GM23248 (cell line): ENCODE measurements around the gene COL27A1. TPM values are rescaled to one million over a fixed set of nuclear protein-coding genes. Genes with fewer than 3 reads are reported as not detected.
A peak's percentile ranks its signal among the peaks of the same experiment; 100 is the strongest.

Experiments
- DNase-seq: peaks from one replicate; pipeline ENCODE4 v3.0.0-alpha.2; 2015
- H2AFZ ChIP-seq: fragments of 200-600 bp; sonication (generic); 2 replicates; pipeline ENCODE4 v1.6.1; 2016; ENCODE audit warnings: antibody characterized with exemption
- H3F3A ChIP-seq: fragments of 200-600 bp; sonication (generic); 2 replicates; pipeline ENCODE4 v1.6.1; 2016; ENCODE audit warnings: mild to moderate bottlenecking, antibody characterized with exemption, mixed run types; ENCODE audit not compliant: insufficient read depth
- H3K27ac ChIP-seq: fragments of 200-600 bp; sonication (generic); 2 replicates; pipeline ENCODE4 v1.5.1; 2016; ENCODE audit warnings: mild to moderate bottlenecking
- H3K27me3 ChIP-seq: fragments of 200-600 bp; sonication (generic); replicated peaks from 2 replicates; pipeline ENCODE4 v1.6.1; 2016; ENCODE audit warnings: mild to moderate bottlenecking; ENCODE audit not compliant: insufficient read depth
- H3K36me3 ChIP-seq: fragments of 200-600 bp; sonication (generic); 2 replicates; pipeline ENCODE4 v1.6.1; 2016; ENCODE audit warnings: low read depth, mild to moderate bottlenecking
- H3K4me1 ChIP-seq: fragments of 200-600 bp; sonication (generic); 2 replicates; pipeline ENCODE4 v1.6.1; 2016; ENCODE audit warnings: mild to moderate bottlenecking; ENCODE audit not compliant: insufficient read depth
- H3K4me2 ChIP-seq: fragments of 200-600 bp; sonication (generic); one replicate; pipeline ENCODE4 v1.6.1; 2016; ENCODE audit warnings: mild to moderate bottlenecking; ENCODE audit not compliant: unreplicated experiment
- H3K4me3 ChIP-seq: fragments of 200-600 bp; sonication (generic); 2 replicates; pipeline ENCODE4 v1.5.1; 2016; ENCODE audit warnings: mild to moderate bottlenecking
- H3K79me2 ChIP-seq: fragments of 200-600 bp; sonication (generic); 2 replicates; pipeline ENCODE4 v1.6.1; 2016; ENCODE audit warnings: mild to moderate bottlenecking; ENCODE audit not compliant: insufficient read depth
- H3K9ac ChIP-seq: fragments of 200-600 bp; sonication (generic); 2 replicates; pipeline ENCODE4 v1.6.1; 2016; ENCODE audit warnings: mild to moderate bottlenecking
- H3K9me2 ChIP-seq: fragments of 200-600 bp; sonication (generic); 2 replicates; pipeline ENCODE4 v1.6.1; 2016; ENCODE audit warnings: mixed run types, mild to moderate bottlenecking, moderate library complexity; ENCODE audit not compliant: insufficient read depth
- H3K9me3 ChIP-seq: fragments of 200-600 bp; sonication (generic); one replicate; pipeline ENCODE4 v1.6.1; 2017; ENCODE audit warnings: low read depth
- H4K20me1 ChIP-seq: fragments of 200-600 bp; sonication (generic); 2 replicates; pipeline ENCODE4 v1.6.0; 2016; ENCODE audit not compliant: insufficient read depth
- EZH2 ChIP-seq: fragments of 200-600 bp; sonication (generic); IDR thresholded peaks from 2 replicates; pipeline ENCODE4 v1.6.1; 2018; ENCODE audit warnings: antibody characterized with exemption, mild to moderate bottlenecking; ENCODE audit not compliant: insufficient read depth, poor library complexity, severe bottlenecking
- EZH2phosphoT487 ChIP-seq: fragments of 200-600 bp; sonication (generic); IDR thresholded peaks from 2 replicates; pipeline ENCODE4 v1.6.1; 2018; ENCODE audit warnings: antibody characterized with exemption, moderate library complexity, mild to moderate bottlenecking, low read depth; ENCODE audit not compliant: insufficient read depth
- WGBS, 2 experiments: methylation state at CpG; one replicate each; pipeline ENCODE4 v1.1.6; 2015 to 2017; ENCODE audit warnings: low lambda C conversion rate in 2 of 2, low coverage in 1 of 2; ENCODE audit errors: missing lambda C conversion rate in 2 of 2; 5-methylcytosine and 5-hydroxymethylcytosine counted together
- in situ Hi-C: fragments of 300-500 bp; cut with MboI; formaldehyde crosslinking; loops from 2 replicates; pipeline ENCODE4 v1.15.0; 2020
- polyA plus RNA-seq: library from polyadenylated mRNA; unstranded; fragments of >200 nt; fragmentation: Nextera tagmentation; extraction: Ambion mirVana; gene quantifications from 2 replicates; pipeline ENCODE4 v1.2.1, GENCODE V29; 2016
- total RNA-seq: library from RNA; depleted of rRNA; stranded (reverse); fragments of >200 nt; shearing (Covaris generic); gene quantifications from 2 replicates; pipeline ENCODE4 v1.2.3, GENCODE V29; 2014

COL27A1 gene
- total and polyA plus RNA-seq, 2 experiments from 2014 or later: 1.6 to 2.3 TPM

- H3K79me2 ChIP-seq: no peaks in the 10 kb centered on the region
- in situ Hi-C loops: no loop called here
- no peak overlapping the region for H3K4me3 ChIP-seq
- 69 to 71% methylated on average over 14 of the region's 14 CpGs for WGBS, 2 experiments
- no peaks in the 10 kb centered on the region for H3K9me2 ChIP-seq
- no peaks in the 10 kb centered on the region for H4K20me1 ChIP-seq
- peaks cover 14% of the 10 kb centered on the region for H3F3A ChIP-seq
- no peaks in the 10 kb centered on the region for H3K27me3 ChIP-seq
- H3K27ac ChIP-seq: no peak overlapping the region
- TF ChIP-seq EZH2phosphoT487: no peak
- no peak for TF ChIP-seq EZH2
- peaks cover 15% of the 10 kb centered on the region for H3K4me1 ChIP-seq
- no peak for DNase-seq
- no peaks in the 10 kb centered on the region for H3K36me3 ChIP-seq
- H3K9ac ChIP-seq: no peak overlapping the region
- no peak overlapping the region for H3K4me2 ChIP-seq
- H2AFZ ChIP-seq: no peak overlapping the region
- no peaks in the 10 kb centered on the region for H3K9me3 ChIP-seq
Observed at GRCh38 chr9:114180696-114181606, 25.6 kb downstream of the COL27A1 start.

- Histone ChIP-seq H3F3A (peaks cover 12% of the 10 kb centered on the region), H3K4me1 (peaks cover 15% of the 10 kb centered on the region), H3K4me2 (no peak overlapping the region), H3K9me2 (no peaks in the 10 kb centered on the region), H4K20me1 (no peaks in the 10 kb centered on the region), H3K27me3 (no peaks in the 10 kb centered on the region), H3K9me3 (no peaks in the 10 kb centered on the region), H3K27ac (no peak overlapping the region), H3K79me2 (no peaks in the 10 kb centered on the region), H2AFZ (no peak overlapping the region), H3K4me3 (no peak overlapping the region), H3K36me3 (no peaks in the 10 kb centered on the region), H3K9ac (no peak overlapping the region)
- TF ChIP-seq EZH2phosphoT487: no peak
- no peak for TF ChIP-seq EZH2
- in situ Hi-C loops: no loop called here
- 88 to 91% methylated on average over 9 of the region's 9 CpGs for WGBS, 2 experiments
- DNase-seq: no peak
Observed at GRCh38 chr9:114181607-114182409, 26.5 kb downstream of the COL27A1 start.

- no peaks in the 10 kb centered on the region for H4K20me1 ChIP-seq
- H3K27me3 ChIP-seq: no peaks in the 10 kb centered on the region
- H3K4me3 ChIP-seq: no peak overlapping the region
- no peak overlapping the region for H3K4me2 ChIP-seq
- no peaks in the 10 kb centered on the region for H3K9me3 ChIP-seq
- H3K27ac ChIP-seq: no peak overlapping the region
- in situ Hi-C loops: no loop called here
- no peak for DNase-seq
- no peaks in the 10 kb centered on the region for H3K79me2 ChIP-seq
- H3K36me3 ChIP-seq: no peaks in the 10 kb centered on the region
- H3F3A ChIP-seq: no peaks in the 10 kb centered on the region
- H3K9me2 ChIP-seq: no peaks in the 10 kb centered on the region
- H2AFZ ChIP-seq: no peak overlapping the region
- no peak overlapping the region for H3K9ac ChIP-seq
- TF ChIP-seq EZH2 (no peak), EZH2phosphoT487 (no peak)
- peaks cover 3% of the 10 kb centered on the region for H3K4me1 ChIP-seq
- WGBS, 2 experiments: 89 to 90% methylated on average over 6 of the region's 6 CpGs
Observed at GRCh38 chr9:114183006-114183405, 27.7 kb downstream of the COL27A1 start.

- H3K27me3 ChIP-seq: no peaks in the 10 kb centered on the region
- no peak overlapping the region for H3K4me3 ChIP-seq
- WGBS, 2 experiments: 96 to 100% methylated on average over 3 of the region's 3 CpGs
- in situ Hi-C loops: no loop called here
- H3F3A ChIP-seq: no peaks in the 10 kb centered on the region
- H3K9ac ChIP-seq: no peak overlapping the region
- H4K20me1 ChIP-seq: no peaks in the 10 kb centered on the region
- no peaks in the 10 kb centered on the region for H3K36me3 ChIP-seq
- no peak overlapping the region for H2AFZ ChIP-seq
- H3K4me1 ChIP-seq: no peaks in the 10 kb centered on the region
- no peaks in the 10 kb centered on the region for H3K79me2 ChIP-seq
- H3K9me2 ChIP-seq: no peaks in the 10 kb centered on the region
- H3K27ac ChIP-seq: no peak overlapping the region
- no peak for TF ChIP-seq EZH2phosphoT487
- peak; percentile 60 for DNase-seq
- H3K9me3 ChIP-seq: no peaks in the 10 kb centered on the region
- H3K4me2 ChIP-seq: no peak overlapping the region
Observed at GRCh38 chr9:114184071-114184470, 28.7 kb downstream of the COL27A1 start.
